CD8-positive, alpha-beta memory T cell (primary cell): ENCODE measurements around the gene WASF1. TPM values are rescaled to one million over a fixed set of nuclear protein-coding genes. Genes with fewer than 3 reads are reported as not detected.
A peak's percentile ranks its signal among the peaks of the same experiment; 100 is the strongest.

Experiments used
- CTCF ChIA-PET: fragments of 350-600 bp; sonication (Branson Sonifier 250); formaldehyde crosslinking; loops from one replicate; lab custom pipeline; 2021; ENCODE audit warnings: antibody characterized with exemption; lab: Charles Lee
- POLR2A ChIA-PET: fragments of 350-600 bp; sonication (Branson Sonifier 250); formaldehyde crosslinking; loops from one replicate; lab custom pipeline; 2021; ENCODE audit warnings: antibody characterized with exemption; lab: Charles Lee
- DNase-seq, 5 donors: peaks; one replicate each; pipeline versions ENCODE4 v3.0.0 to v3.0.0-alpha.2; 2020 to 2022; ENCODE audit warnings: mixed read lengths in 1 of 5
- H3K27ac ChIP-seq: one replicate; pipeline ENCODE4 v1.7.0; 2013; ENCODE audit warnings: low read depth, mild to moderate bottlenecking, low read length, moderate library complexity
- H3K27me3 ChIP-seq: 2 replicates; pipeline ENCODE4 v1.7.0; 2013; ENCODE audit warnings: low read length, mild to moderate bottlenecking; ENCODE audit not compliant: insufficient read depth, poor library complexity, severe bottlenecking
- H3K36me3 ChIP-seq: 2 replicates; pipeline ENCODE4 v1.7.0; 2013; ENCODE audit warnings: mild to moderate bottlenecking, low read length, moderate library complexity; ENCODE audit not compliant: insufficient read depth
- H3K4me1 ChIP-seq: 2 replicates; pipeline ENCODE4 v1.7.0; 2013; ENCODE audit warnings: mild to moderate bottlenecking, low read length, moderate library complexity; ENCODE audit not compliant: insufficient read depth
- H3K4me3 ChIP-seq: 2 replicates; pipeline ENCODE4 v1.7.0; 2013; ENCODE audit warnings: mild to moderate bottlenecking, low read length
- H3K9me3 ChIP-seq: 2 replicates; pipeline ENCODE4 v1.7.0; 2013; ENCODE audit warnings: mild to moderate bottlenecking, low read length
- H3K27ac Mint-ChIP-seq, 8 donors: one replicate each; pipeline ENCODE4 v1.8.0; 2020 to 2021; ENCODE audit warnings: mixed read lengths in 8 of 8, mild to moderate bottlenecking in 6 of 8, inconsistent platforms in 3 of 8, moderate library complexity in 3 of 8
- H3K27me3 Mint-ChIP-seq, 2 donors: one replicate each; pipeline ENCODE4 v1.8.0; 2020 to 2021; ENCODE audit warnings: mixed read lengths in 2 of 2, mild to moderate bottlenecking in 1 of 2, moderate library complexity in 1 of 2
- H3K36me3 Mint-ChIP-seq, 3 donors: one replicate each; pipeline ENCODE4 v1.8.0; 2020 to 2021; ENCODE audit warnings: mixed read lengths in 3 of 3, inconsistent platforms in 1 of 3, mild to moderate bottlenecking in 1 of 3
- H3K4me1 Mint-ChIP-seq, 3 donors: one replicate each; pipeline ENCODE4 v1.8.0; 2020 to 2021; ENCODE audit warnings: mixed read lengths in 3 of 3, inconsistent platforms in 1 of 3, mild to moderate bottlenecking in 1 of 3
- H3K4me3 Mint-ChIP-seq, 7 donors: one replicate each; pipeline ENCODE4 v1.8.0; 2020 to 2021; ENCODE audit warnings: mixed read lengths in 7 of 7, mild to moderate bottlenecking in 6 of 7, moderate library complexity in 4 of 7, inconsistent platforms in 2 of 7
- H3K9me3 Mint-ChIP-seq, 5 donors: one replicate each; pipeline ENCODE4 v1.8.0; 2020 to 2022; ENCODE audit warnings: mixed read lengths in 5 of 5, mild to moderate bottlenecking in 3 of 5, moderate library complexity in 2 of 5, inconsistent platforms in 1 of 5
- polyA plus RNA-seq: library from polyadenylated mRNA; unstranded; fragments of 300-500 nt; fragmentation: Illumina TruSeq; gene quantifications from one replicate; pipeline ENCODE4 v1.2.3, GENCODE V29; 2021
- total RNA-seq, 2 experiments: library from RNA; stranded (reverse); gene quantifications; one replicate each; pipeline ENCODE4 v1.2.3, GENCODE V29; 2021

The WASF1 gene
- total and polyA plus RNA-seq, 3 experiments from 2014 or later: 0.36 to 2.4 (median 1.8) TPM

GRCh38 chr6:110054664-110055386, 124.6 kb downstream of the WASF1 start:
- Histone ChIP-seq H3K4me3 (no peak overlapping the region), H3K27me3 (peaks cover 4% of the 10 kb centered on the region), H3K4me1 (no peaks in the 10 kb centered on the region), H3K9me3 (no peaks in the 10 kb centered on the region), H3K36me3 (no peaks in the 10 kb centered on the region), H3K27ac (no peak overlapping the region)
- Mint-ChIP-seq H3K27me3 (peaks cover 14 to 37% of the 10 kb centered on the region in 2 donors), H3K4me3 (no peak overlapping the region), H3K36me3 (no peaks in the 10 kb centered on the region), H3K4me1 (peaks cover 0 to 1% (median 0%) of the 10 kb centered on the region in 3 donors), H3K9me3 (peaks cover 0 to 2% (median 0%) of the 10 kb centered on the region in 5 donors), H3K27ac (no peak overlapping the region)
- ChIA-PET CTCF (interaction anchor here (4.6 kb wide), 1 partner anchor 15 kb away, joined by 21 read pairs; no protein-coding TSS in a partner anchor), POLR2A (no interaction called here)
- DNase-seq: no peak

DNA sequence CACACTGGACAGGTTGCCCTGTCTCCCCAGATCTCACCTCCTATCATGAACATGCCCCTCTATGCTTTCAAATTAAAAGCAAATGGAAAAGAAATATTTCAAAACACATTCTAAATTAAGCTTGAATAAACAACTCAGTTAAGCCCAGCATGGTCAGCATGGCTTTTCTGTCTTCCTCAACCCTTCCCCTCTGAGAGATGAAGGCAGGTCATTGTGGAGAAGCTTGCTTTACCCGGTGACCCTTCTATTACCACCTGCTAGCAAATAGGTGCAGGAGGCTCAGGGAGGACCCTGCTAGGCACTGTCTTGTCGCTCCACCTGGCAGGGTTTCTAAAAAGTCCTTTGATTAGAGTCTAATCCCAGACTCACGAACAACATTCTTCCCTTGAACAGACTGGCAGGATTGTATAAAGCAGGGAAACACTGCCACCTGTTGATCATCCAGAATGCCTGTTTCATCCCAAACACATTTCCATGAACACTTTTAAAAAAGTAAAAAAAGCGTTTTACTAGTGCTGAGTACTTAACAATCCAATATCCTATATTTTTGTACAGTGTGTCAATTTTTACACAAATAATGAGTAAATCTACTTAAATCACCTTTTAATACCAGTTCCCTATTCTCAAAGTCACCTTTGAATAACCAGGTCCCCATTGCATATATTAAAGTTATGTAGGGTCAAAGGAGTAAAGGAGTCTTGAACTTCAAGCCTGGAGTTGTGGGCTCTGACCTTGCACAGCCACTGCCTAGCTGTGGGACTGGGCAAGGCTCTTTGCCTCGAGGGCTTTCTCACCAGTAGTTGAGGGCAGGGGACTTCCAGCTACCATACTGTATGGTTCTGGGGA, 125.9 kb downstream of the WASF1 start:
- CTCF ChIA-PET: interaction anchor here (1.0 to 4.6 kb wide), 4 partner anchors 11 to 336 kb away, joined by 3 to 21 read pairs (median 4); no protein-coding TSS in a partner anchor
- no peaks in the 10 kb centered on the region for H3K4me1 ChIP-seq
- Mint-ChIP-seq H3K4me1 (peaks cover 0 to 1% (median 0%) of the 10 kb centered on the region in 3 donors), H3K36me3 (no peaks in the 10 kb centered on the region), H3K4me3 (no peak overlapping the region), H3K9me3 (peaks cover 0 to 2% (median 0%) of the 10 kb centered on the region in 5 donors), H3K27ac (peak overlapping the region in 1 of 8 donors; percentile 6), H3K27me3 (peaks cover 15 to 27% of the 10 kb centered on the region in 2 donors)
- peak in 1 of 5 donors; percentile 28 for DNase-seq
- no peaks in the 10 kb centered on the region for H3K9me3 ChIP-seq
- peaks cover 4% of the 10 kb centered on the region for H3K27me3 ChIP-seq
- H3K36me3 ChIP-seq: no peaks in the 10 kb centered on the region
- POLR2A ChIA-PET: no interaction called here
- no peak overlapping the region for H3K27ac ChIP-seq
- H3K4me3 ChIP-seq: no peak overlapping the region

- ChIA-PET POLR2A (no interaction called here), CTCF (interaction anchor here (2.9 kb wide), 1 partner anchor 11 kb away, joined by 21 read pairs; no protein-coding TSS in a partner anchor)
- peaks cover 14 to 41% of the 10 kb centered on the region in 2 donors for H3K27me3 Mint-ChIP-seq
Measured at GRCh38 chr6:110050440-110050813, 129.0 kb downstream of the WASF1 start.

More at GRCh38 chr6:110050440-110050813, 129.0 kb downstream of the WASF1 start:
- H3K27me3 ChIP-seq: peaks cover 4% of the 10 kb centered on the region
- H3K4me3 ChIP-seq: no peak overlapping the region
- H3K36me3 ChIP-seq: no peaks in the 10 kb centered on the region
- Mint-ChIP-seq H3K4me1 (peaks cover 0 to 1% (median 0%) of the 10 kb centered on the region in 3 donors), H3K9me3 (no peaks in the 10 kb centered on the region), H3K27ac (peak overlapping the region in 1 of 8 donors; percentile 55), H3K36me3 (no peaks in the 10 kb centered on the region), H3K4me3 (no peak overlapping the region)
- no peak for DNase-seq
- H3K4me1 ChIP-seq: no peaks in the 10 kb centered on the region
- no peaks in the 10 kb centered on the region for H3K9me3 ChIP-seq
- no peak overlapping the region for H3K27ac ChIP-seq

Other genes with a start within 250 kb of the WASF1 start
- gene GPR6, start 201.4 kb downstream of the WASF1 start, total RNA-seq: not detected
- gene GPR6, start 201.4 kb downstream of the WASF1 start, polyA plus RNA-seq: not detected
- 10 to 100 TPM; 26.5 to 27.3 TPM for gene CDC40, start 757 bp upstream of the WASF1 start, total RNA-seq
- gene CDC40, start 757 bp upstream of the WASF1 start, polyA plus RNA-seq: 21.8 TPM
- under 1 TPM in 1 of 2 experiments, not detected in 1; 0.35 TPM for gene METTL24, start 178.7 kb upstream of the WASF1 start, total RNA-seq
- gene METTL24, start 178.7 kb upstream of the WASF1 start, polyA plus RNA-seq: 0.98 TPM
- not detected for gene DDO, start 235.9 kb upstream of the WASF1 start, total RNA-seq
- gene DDO, start 235.9 kb upstream of the WASF1 start, polyA plus RNA-seq: not detected